Type B pancreatic cell (in vitro differentiated cells): ENCODE measurements around the gene LBX2. TPM values are rescaled to one million over a fixed set of nuclear protein-coding genes. Genes with fewer than 3 reads are reported as not detected.

Source experiments
- DNase-seq: peaks from one replicate; pipeline ENCODE4 v3.0.0; 2021; ENCODE audit warnings: mixed read lengths; ENCODE audit not compliant: unreplicated experiment; ENCODE audit errors: extremely low spot score
- H3K27ac Mint-ChIP-seq: 2 replicates; pipeline ENCODE4 v1.8.0; 2021; ENCODE audit warnings: mild to moderate bottlenecking, mixed read lengths
- H3K27me3 Mint-ChIP-seq: 2 replicates; pipeline ENCODE4 v1.8.0; 2021; ENCODE audit warnings: mixed read lengths
- H3K36me3 Mint-ChIP-seq: 2 replicates; pipeline ENCODE4 v1.8.0; 2021; ENCODE audit warnings: mixed read lengths
- H3K4me1 Mint-ChIP-seq: one replicate; pipeline ENCODE4 v1.8.0; 2021; ENCODE audit warnings: mixed read lengths; ENCODE audit not compliant: unreplicated experiment
- H3K4me3 Mint-ChIP-seq: 2 replicates; pipeline ENCODE4 v1.8.0; 2021; ENCODE audit warnings: mild to moderate bottlenecking, mixed read lengths
- H3K9me3 Mint-ChIP-seq: 2 replicates; pipeline ENCODE4 v1.8.0; 2021; ENCODE audit warnings: mixed read lengths
- CTCF ChIP-seq: fragments of 200-600 bp; sonication (generic); conservative IDR thresholded peaks from 2 replicates; pipeline ENCODE4 v1.5.0; 2021; ENCODE audit warnings: antibody characterized with exemption, mild to moderate bottlenecking
- total RNA-seq: library from RNA; stranded (reverse); gene quantifications from 2 replicates; pipeline ENCODE4 v1.2.1, GENCODE V29; 2021; ENCODE audit warnings: low replicate concordance

Gene LBX2
- total RNA-seq, 1 donor from 2014 or later = 2.8 TPM

DNA sequence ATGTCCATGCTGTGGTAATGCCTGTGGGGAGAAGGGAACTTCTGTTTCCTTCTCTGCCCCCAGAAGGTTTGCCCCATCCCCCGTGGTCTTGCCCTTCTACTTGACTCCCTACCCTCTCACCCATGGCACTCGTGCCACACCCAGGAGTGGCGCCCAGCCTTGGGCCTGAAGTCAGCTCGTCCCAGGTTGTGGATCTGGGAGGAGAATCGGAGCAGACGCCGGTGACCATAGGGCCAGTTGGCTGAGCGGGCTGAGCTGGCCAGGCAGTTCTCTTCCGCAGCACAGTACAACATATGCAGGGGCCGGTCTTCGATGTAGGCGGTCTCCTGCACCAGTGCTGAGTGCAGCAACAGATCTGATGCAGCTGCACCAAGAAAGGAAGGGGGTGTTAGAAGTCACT, 35.0 kb upstream of the LBX2 start:
- Mint-ChIP-seq H3K4me1 (peaks cover 15% of the 10 kb centered on the region), H3K4me3 (no peak overlapping the region), H3K27ac (no peak overlapping the region), H3K27me3 (no peaks in the 10 kb centered on the region), H3K36me3 (peaks cover 4% of the 10 kb centered on the region), H3K9me3 (no peaks in the 10 kb centered on the region)
- TF ChIP-seq CTCF = no peak
- DNase-seq = no peak

DNA sequence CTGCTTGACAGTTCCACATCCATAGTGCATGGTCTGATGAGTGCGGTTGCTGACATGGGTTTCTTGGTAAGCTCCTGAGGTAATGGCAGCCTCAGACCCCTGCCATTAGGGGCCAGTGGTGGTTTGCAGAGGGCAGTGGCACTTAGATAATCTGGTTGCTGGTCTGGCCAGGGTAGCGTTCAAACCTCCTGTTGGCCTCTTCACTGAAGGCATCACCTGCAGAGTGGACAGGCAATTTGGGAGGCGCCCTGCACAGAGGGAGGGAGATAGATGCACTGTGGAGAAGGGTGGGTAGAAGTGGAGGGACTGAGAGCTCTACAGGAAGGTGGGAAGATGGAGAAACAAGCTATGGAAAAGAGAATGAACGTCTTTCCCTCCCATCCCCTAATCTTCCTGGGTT, 34.1 kb upstream of the LBX2 start:
- DNase-seq = no peak
- peaks cover 4% of the 10 kb centered on the region for H3K36me3 Mint-ChIP-seq
- no peaks in the 10 kb centered on the region for H3K9me3 Mint-ChIP-seq
- H3K4me1 Mint-ChIP-seq = peaks cover 15% of the 10 kb centered on the region
- H3K4me3 Mint-ChIP-seq = no peak overlapping the region
- no peak overlapping the region for H3K27ac Mint-ChIP-seq
- H3K27me3 Mint-ChIP-seq = no peaks in the 10 kb centered on the region
- no peak for TF ChIP-seq CTCF

- no peak for DNase-seq
- Mint-ChIP-seq H3K27me3 (no peaks in the 10 kb centered on the region), H3K4me1 (peaks cover 21% of the 10 kb centered on the region), H3K9me3 (no peaks in the 10 kb centered on the region), H3K27ac (peak overlapping the region; percentile 1), H3K4me3 (peak overlapping the region; percentile 70), H3K36me3 (peaks cover 4% of the 10 kb centered on the region)
- peak; percentile 54 for TF ChIP-seq CTCF
Measured at GRCh38 chr2:74532222-74532621, 32.8 kb upstream of the LBX2 start.

DNA sequence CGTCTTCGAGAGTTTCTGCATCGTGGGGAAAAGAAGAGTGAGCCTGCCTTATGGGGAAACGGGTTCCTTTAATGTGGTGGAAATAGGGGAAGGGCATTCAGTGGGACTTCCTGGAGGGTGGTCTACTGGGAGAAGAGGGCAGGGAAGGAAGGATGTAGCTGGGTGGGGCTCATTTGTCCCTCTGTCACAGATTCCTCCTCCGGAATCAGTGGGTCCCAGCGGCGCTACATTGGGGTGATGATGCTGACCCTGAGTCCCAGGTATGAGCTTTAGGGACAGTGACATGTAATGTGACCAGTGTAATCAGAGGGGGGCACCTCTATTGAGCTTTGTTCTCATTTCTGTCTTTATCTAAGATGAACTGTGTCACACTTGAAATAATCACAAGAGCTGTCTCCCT, 32.3 kb upstream of the LBX2 start:
- no peak for TF ChIP-seq CTCF
- H3K27me3 Mint-ChIP-seq = no peaks in the 10 kb centered on the region
- H3K4me1 Mint-ChIP-seq = peaks cover 22% of the 10 kb centered on the region
- DNase-seq = no peak
- H3K36me3 Mint-ChIP-seq = peaks cover 8% of the 10 kb centered on the region
- peak overlapping the region; percentile 98 for H3K4me3 Mint-ChIP-seq
- no peak overlapping the region for H3K27ac Mint-ChIP-seq
- no peaks in the 10 kb centered on the region for H3K9me3 Mint-ChIP-seq

GRCh38 chr2:74530239-74531187, 31.1 kb upstream of the LBX2 start:
- peak overlapping the region; percentile 98 for H3K4me3 Mint-ChIP-seq

More at GRCh38 chr2:74530239-74531187, 31.1 kb upstream of the LBX2 start:
- no peak for TF ChIP-seq CTCF
- H3K27ac Mint-ChIP-seq = peak overlapping the region; percentile 70
- no peaks in the 10 kb centered on the region for H3K27me3 Mint-ChIP-seq
- no peak for DNase-seq
- H3K36me3 Mint-ChIP-seq = peaks cover 17% of the 10 kb centered on the region
- H3K4me1 Mint-ChIP-seq = peaks cover 29% of the 10 kb centered on the region
- H3K9me3 Mint-ChIP-seq = no peaks in the 10 kb centered on the region
